ENCODE data around the gene GLT8D2.

The GLT8D2 gene

DNA sequence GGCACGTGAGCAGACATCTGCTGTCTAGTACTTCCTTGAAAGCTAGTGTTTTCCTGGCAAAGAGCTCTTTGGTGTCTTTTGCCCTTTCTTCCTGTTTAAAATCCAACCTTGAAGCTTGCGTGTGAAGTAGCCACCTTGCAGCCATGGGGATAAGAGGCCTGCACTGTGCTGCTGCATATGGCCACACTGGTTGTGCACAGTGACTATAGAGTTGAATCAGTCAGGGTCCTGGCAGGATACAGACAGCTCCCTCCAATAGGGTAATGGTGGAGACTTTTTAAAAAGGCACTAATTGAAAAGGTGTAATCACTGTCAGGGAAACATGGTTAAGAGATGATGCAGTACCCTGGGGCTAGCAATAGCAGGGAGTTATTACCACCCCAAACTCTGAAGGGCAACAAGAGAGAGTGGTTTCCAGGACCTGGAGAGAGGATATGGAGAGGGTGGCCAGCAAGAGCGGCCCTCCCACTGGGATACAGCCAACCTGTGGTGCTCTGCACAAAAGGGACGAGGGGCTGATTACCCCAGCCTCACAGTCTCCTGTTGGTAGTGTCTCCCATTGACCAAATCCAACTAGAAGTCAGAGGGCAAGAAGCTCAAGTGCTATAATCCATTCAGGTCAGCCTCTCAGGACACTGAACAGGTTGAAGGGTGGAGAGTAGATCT is 4.8 kb upstream of the GLT8D2 start:
- no peak for ATAC-seq
- TF ChIP-seq ZC3H10 (CRISPR knock-in tag; IDR thresholded peaks at IDR 0.05): no peak
- no peak for TF ChIP-seq RARB (CRISPR knock-in tag; IDR thresholded peaks at IDR 0.05)
- no peak for TF ChIP-seq SNAI2 (CRISPR knock-in tag; IDR thresholded peaks at IDR 0.05)
- no peak for TF ChIP-seq ZNF565 (CRISPR knock-in tag; conservative IDR thresholded peaks at IDR 0.05; ENCODE audit: low read depth)
- no peak for TF ChIP-seq PPARA (CRISPR knock-in tag; IDR thresholded peaks at IDR 0.05; ENCODE audit: borderline replicate concordance)
- TF ChIP-seq ZFP3 (CRISPR knock-in tag; IDR thresholded peaks at IDR 0.05): no peak
- TF ChIP-seq, protein P1, sequence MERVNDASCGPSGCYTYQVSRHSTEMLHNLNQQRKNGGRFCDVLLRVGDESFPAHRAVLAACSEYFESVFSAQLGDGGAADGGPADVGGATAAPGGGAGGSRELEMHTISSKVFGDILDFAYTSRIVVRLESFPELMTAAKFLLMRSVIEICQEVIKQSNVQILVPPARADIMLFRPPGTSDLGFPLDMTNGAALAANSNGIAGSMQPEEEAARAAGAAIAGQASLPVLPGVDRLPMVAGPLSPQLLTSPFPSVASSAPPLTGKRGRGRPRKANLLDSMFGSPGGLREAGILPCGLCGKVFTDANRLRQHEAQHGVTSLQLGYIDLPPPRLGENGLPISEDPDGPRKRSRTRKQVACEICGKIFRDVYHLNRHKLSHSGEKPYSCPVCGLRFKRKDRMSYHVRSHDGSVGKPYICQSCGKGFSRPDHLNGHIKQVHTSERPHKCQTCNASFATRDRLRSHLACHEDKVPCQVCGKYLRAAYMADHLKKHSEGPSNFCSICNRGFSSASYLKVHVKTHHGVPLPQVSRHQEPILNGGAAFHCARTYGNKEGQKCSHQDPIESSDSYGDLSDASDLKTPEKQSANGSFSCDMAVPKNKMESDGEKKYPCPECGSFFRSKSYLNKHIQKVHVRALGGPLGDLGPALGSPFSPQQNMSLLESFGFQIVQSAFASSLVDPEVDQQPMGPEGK (CRISPR knock-in tag; IDR thresholded peaks at IDR 0.05; ENCODE audit: borderline replicate concordance): no peak
- no peak for TF ChIP-seq OSR1 (CRISPR knock-in tag; IDR thresholded peaks at IDR 0.05)
- TF ChIP-seq ARNTL (CRISPR knock-in tag; IDR thresholded peaks at IDR 0.05; ENCODE audit: borderline replicate concordance, low read depth): no peak
- no peak for TF ChIP-seq ESRRG (CRISPR knock-in tag; IDR thresholded peaks at IDR 0.05)
- TF ChIP-seq TCF4 (CRISPR knock-in tag; IDR thresholded peaks at IDR 0.05; ENCODE audit: borderline replicate concordance): no peak
- TF ChIP-seq CSRNP3 (CRISPR knock-in tag; IDR thresholded peaks at IDR 0.05): no peak
- no peak for TF ChIP-seq CREB5 (CRISPR knock-in tag; IDR thresholded peaks at IDR 0.05; ENCODE audit: low read depth)
- TF ChIP-seq ISL1 (CRISPR knock-in tag; IDR thresholded peaks at IDR 0.05): no peak
- TF ChIP-seq, protein P2, sequence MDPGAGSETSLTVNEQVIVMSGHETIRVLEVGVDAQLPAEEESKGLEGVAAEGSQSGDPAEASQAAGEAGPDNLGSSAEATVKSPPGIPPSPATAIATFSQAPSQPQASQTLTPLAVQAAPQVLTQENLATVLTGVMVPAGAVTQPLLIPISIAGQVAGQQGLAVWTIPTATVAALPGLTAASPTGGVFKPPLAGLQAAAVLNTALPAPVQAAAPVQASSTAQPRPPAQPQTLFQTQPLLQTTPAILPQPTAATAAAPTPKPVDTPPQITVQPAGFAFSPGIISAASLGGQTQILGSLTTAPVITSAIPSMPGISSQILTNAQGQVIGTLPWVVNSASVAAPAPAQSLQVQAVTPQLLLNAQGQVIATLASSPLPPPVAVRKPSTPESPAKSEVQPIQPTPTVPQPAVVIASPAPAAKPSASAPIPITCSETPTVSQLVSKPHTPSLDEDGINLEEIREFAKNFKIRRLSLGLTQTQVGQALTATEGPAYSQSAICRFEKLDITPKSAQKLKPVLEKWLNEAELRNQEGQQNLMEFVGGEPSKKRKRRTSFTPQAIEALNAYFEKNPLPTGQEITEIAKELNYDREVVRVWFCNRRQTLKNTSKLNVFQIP (CRISPR knock-in tag; IDR thresholded peaks at IDR 0.05; ENCODE audit: borderline replicate concordance, low read depth): no peak
- TF ChIP-seq BACH2 (CRISPR knock-in tag; IDR thresholded peaks at IDR 0.05; ENCODE audit: borderline replicate concordance): no peak
- TF ChIP-seq ZFP30 (CRISPR knock-in tag; IDR thresholded peaks at IDR 0.05): no peak

GRCh38 chr12:104050436-104050835 is 449 bp upstream of the GLT8D2 start:
- TF ChIP-seq ZFP3 (CRISPR knock-in tag; IDR thresholded peaks at IDR 0.05) (no peak), CSRNP3 (CRISPR knock-in tag; IDR thresholded peaks at IDR 0.05) (no peak), ZNF70 (CRISPR knock-in tag; IDR thresholded peaks at IDR 0.05) (no peak), PPARA (CRISPR knock-in tag; IDR thresholded peaks at IDR 0.05; ENCODE audit: borderline replicate concordance) (no peak), ARNTL (CRISPR knock-in tag; IDR thresholded peaks at IDR 0.05; ENCODE audit: borderline replicate concordance, low read depth) (no peak), ZNF565 (CRISPR knock-in tag; conservative IDR thresholded peaks at IDR 0.05; ENCODE audit: low read depth) (no peak), TCF4 (CRISPR knock-in tag; IDR thresholded peaks at IDR 0.05; ENCODE audit: borderline replicate concordance) (no peak), OSR1 (CRISPR knock-in tag; IDR thresholded peaks at IDR 0.05) (no peak), ESRRG (CRISPR knock-in tag; IDR thresholded peaks at IDR 0.05) (no peak), CSDC2 (CRISPR knock-in tag; IDR thresholded peaks at IDR 0.05) (no peak), RARB (CRISPR knock-in tag; IDR thresholded peaks at IDR 0.05) (no peak), SNAI2 (CRISPR knock-in tag; IDR thresholded peaks at IDR 0.05) (no peak), BACH2 (CRISPR knock-in tag; IDR thresholded peaks at IDR 0.05; ENCODE audit: borderline replicate concordance) (no peak), GLIS3 (CRISPR knock-in tag; IDR thresholded peaks at IDR 0.05) (no peak), ZFP30 (CRISPR knock-in tag; IDR thresholded peaks at IDR 0.05) (no peak)
- TF ChIP-seq, protein P1 (CRISPR knock-in tag; IDR thresholded peaks at IDR 0.05; ENCODE audit: borderline replicate concordance): no peak
- TF ChIP-seq, protein P3, sequence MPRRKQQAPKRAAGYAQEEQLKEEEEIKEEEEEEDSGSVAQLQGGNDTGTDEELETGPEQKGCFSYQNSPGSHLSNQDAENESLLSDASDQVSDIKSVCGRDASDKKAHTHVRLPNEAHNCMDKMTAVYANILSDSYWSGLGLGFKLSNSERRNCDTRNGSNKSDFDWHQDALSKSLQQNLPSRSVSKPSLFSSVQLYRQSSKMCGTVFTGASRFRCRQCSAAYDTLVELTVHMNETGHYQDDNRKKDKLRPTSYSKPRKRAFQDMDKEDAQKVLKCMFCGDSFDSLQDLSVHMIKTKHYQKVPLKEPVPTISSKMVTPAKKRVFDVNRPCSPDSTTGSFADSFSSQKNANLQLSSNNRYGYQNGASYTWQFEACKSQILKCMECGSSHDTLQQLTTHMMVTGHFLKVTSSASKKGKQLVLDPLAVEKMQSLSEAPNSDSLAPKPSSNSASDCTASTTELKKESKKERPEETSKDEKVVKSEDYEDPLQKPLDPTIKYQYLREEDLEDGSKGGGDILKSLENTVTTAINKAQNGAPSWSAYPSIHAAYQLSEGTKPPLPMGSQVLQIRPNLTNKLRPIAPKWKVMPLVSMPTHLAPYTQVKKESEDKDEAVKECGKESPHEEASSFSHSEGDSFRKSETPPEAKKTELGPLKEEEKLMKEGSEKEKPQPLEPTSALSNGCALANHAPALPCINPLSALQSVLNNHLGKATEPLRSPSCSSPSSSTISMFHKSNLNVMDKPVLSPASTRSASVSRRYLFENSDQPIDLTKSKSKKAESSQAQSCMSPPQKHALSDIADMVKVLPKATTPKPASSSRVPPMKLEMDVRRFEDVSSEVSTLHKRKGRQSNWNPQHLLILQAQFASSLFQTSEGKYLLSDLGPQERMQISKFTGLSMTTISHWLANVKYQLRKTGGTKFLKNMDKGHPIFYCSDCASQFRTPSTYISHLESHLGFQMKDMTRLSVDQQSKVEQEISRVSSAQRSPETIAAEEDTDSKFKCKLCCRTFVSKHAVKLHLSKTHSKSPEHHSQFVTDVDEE (CRISPR knock-in tag; IDR thresholded peaks at IDR 0.05): no peak
- ATAC-seq: peak; percentile 11

Data from SK-N-SH treated with all-trans-retinoic acid at 6 μM for 48 hours (cell line).